SK-N-SH (cell line): Measurements from ENCODE around the gene KMT2B. TPM values are rescaled to one million over a fixed set of nuclear protein-coding genes. Genes with fewer than 3 reads are reported as not detected.

Source experiments
- CTCF ChIA-PET: fragments of 300-600, 350-600 bp; formaldehyde crosslinking; extraction: SDS; loops from one replicate; lab custom pipeline; 2021; lab: Yijun Ruan, JAX
- POLR2A ChIA-PET: fragments of 350-600 bp; sonication (Branson Sonifier 250); formaldehyde crosslinking; extraction: SDS; loops from one replicate; lab custom pipeline; 2020; ENCODE audit warnings: antibody characterized with exemption, inconsistent platforms; lab: Yijun Ruan, JAX
- DNase-seq: peaks from one replicate; pipeline ENCODE4 v3.0.0; 2012
- H2AFZ ChIP-seq: fragments of 200-600 bp; sonication (generic); 2 replicates; pipeline ENCODE4 v1.8.1; 2016; ENCODE audit warnings: antibody characterized with exemption, mild to moderate bottlenecking, low read depth
- H3F3A ChIP-seq: fragments of 200-600 bp; sonication (generic); replicated peaks from 2 replicates; pipeline ENCODE3; 2016; ENCODE audit warnings: antibody characterized with exemption, mild to moderate bottlenecking; ENCODE audit not compliant: insufficient read depth
- H3K27ac ChIP-seq, 2 experiments: fragments of 200-500 bp in 1 of 2; fragments of 200-600 bp in 1 of 2; sonication (Bioruptor generic) in 1 of 2; sonication (generic), shearing (Covaris generic) in 1 of 2; 2 replicates each; pipeline versions ENCODE4 v1.5.1 to v1.6.1; 2014 to 2016; ENCODE audit warnings: low read depth in 2 of 2, inconsistent platforms in 1 of 2, low read length in 1 of 2, mild to moderate bottlenecking in 1 of 2, mixed read lengths in 1 of 2
- H3K27me3 ChIP-seq: fragments of 200-600 bp; sonication (generic), shearing (Covaris generic); 2 replicates; pipeline ENCODE4 v1.6.1; 2016; ENCODE audit warnings: mixed run types; ENCODE audit not compliant: insufficient read depth
- H3K36me3 ChIP-seq, 2 experiments: fragments of 200-500 bp in 1 of 2; fragments of 200-600 bp in 1 of 2; sonication (Bioruptor generic) in 1 of 2; sonication (generic) in 1 of 2; replicated peaks in 1 of 2; 2 replicates each; pipeline versions ENCODE3 to v1.5.1; 2014 to 2016; ENCODE audit warnings: low read length in 1 of 2, mild to moderate bottlenecking in 1 of 2; ENCODE audit not compliant: insufficient read depth in 2 of 2, control insufficient read depth in 1 of 2
- H3K4me1 ChIP-seq, 2 experiments: fragments of 200-500 bp in 1 of 2; fragments of 200-600 bp in 1 of 2; sonication (Bioruptor generic) in 1 of 2; sonication (generic), shearing (Covaris generic) in 1 of 2; 2 replicates each; pipeline versions ENCODE4 v1.5.1 to v1.6.1; 2014 to 2016; ENCODE audit warnings: low read depth in 1 of 2, low read length in 1 of 2, mixed run types in 1 of 2; ENCODE audit not compliant: insufficient read depth in 2 of 2, control insufficient read depth in 1 of 2
- H3K4me2 ChIP-seq: fragments of 200-600 bp; sonication (generic), shearing (Covaris generic); 2 replicates; pipeline ENCODE4 v1.6.1; 2017; ENCODE audit warnings: mixed run types
- H3K4me3 ChIP-seq, 2 experiments: fragments of 200-500 bp in 1 of 2; fragments of 200-600 bp in 1 of 2; sonication (Bioruptor generic) in 1 of 2; sonication (generic), shearing (Covaris generic) in 1 of 2; 2 replicates each; pipeline versions ENCODE4 v1.5.1 to v1.8.1; 2014 to 2016; ENCODE audit warnings: low read depth in 2 of 2, inconsistent platforms in 1 of 2, low read length in 1 of 2, mild to moderate bottlenecking in 1 of 2, mixed read lengths in 1 of 2, moderate library complexity in 1 of 2
- H3K79me2 ChIP-seq: fragments of 200-600 bp; sonication (generic); 2 replicates; pipeline ENCODE4 v1.8.1; 2017; ENCODE audit warnings: mild to moderate bottlenecking; ENCODE audit not compliant: insufficient read depth
- H3K9ac ChIP-seq: fragments of 200-600 bp; sonication (generic); 2 replicates; pipeline ENCODE4 v1.6.1; 2017; ENCODE audit warnings: mixed run types
- H3K9me2 ChIP-seq: fragments of 200-600 bp; sonication (generic); 2 replicates; pipeline ENCODE4 v1.6.1; 2017; ENCODE audit warnings: mixed run types
- H3K9me3 ChIP-seq: fragments of 200-600 bp; sonication (generic); 2 replicates; pipeline ENCODE4 v1.6.1; 2017; ENCODE audit warnings: mixed run types, mild to moderate bottlenecking, moderate library complexity
- H4K20me1 ChIP-seq: fragments of 200-600 bp; sonication (generic); 2 replicates; pipeline ENCODE4 v1.6.1; 2017; ENCODE audit warnings: mild to moderate bottlenecking, mixed run types; ENCODE audit not compliant: insufficient read depth
- CTCF ChIP-seq: fragments of 200-600 bp; sonication (generic); IDR thresholded peaks from 2 replicates; pipeline ENCODE4 v1.6.1; 2017; ENCODE audit warnings: antibody characterized with exemption, mild to moderate bottlenecking, moderate library complexity
- FOXM1 ChIP-seq: IDR thresholded peaks from 2 replicates; pipeline ENCODE4 v1.4.0; 2012; ENCODE audit warnings: low read depth, mild to moderate bottlenecking
- GATA2 ChIP-seq: sonication (generic); formaldehyde crosslinking; IDR thresholded peaks from 2 replicates; pipeline ENCODE4 v1.5.0; 2020; ENCODE audit warnings: mild to moderate bottlenecking, missing genetic modification reagents
- IRF3 ChIP-seq: fragments of 150-350 bp; IDR thresholded peaks from 2 replicates; pipeline ENCODE4 v1.6.1; 2016; ENCODE audit warnings: mild to moderate bottlenecking, low read depth, low read length
- MXI1 ChIP-seq: IDR thresholded peaks from 2 replicates; pipeline ENCODE4 v1.6.1; 2012; ENCODE audit warnings: mild to moderate bottlenecking, low read depth, low read length, improper control_type of control experiment
- NRF1 ChIP-seq: IDR thresholded peaks from 2 replicates; pipeline ENCODE4 v1.6.1; 2012; ENCODE audit warnings: low read depth, mild to moderate bottlenecking, low read length
- POLR2AphosphoS5 ChIP-seq: IDR thresholded peaks from 2 replicates; pipeline ENCODE4 v1.6.1; 2012; ENCODE audit warnings: low read depth, low read length
- USF1 ChIP-seq: IDR thresholded peaks from 2 replicates; pipeline ENCODE4 v1.4.0; 2012; ENCODE audit warnings: low read depth, borderline replicate concordance
- WGBS: methylation state at CpG from one replicate; pipeline ENCODE4 v1.1.6; 2017; ENCODE audit warnings: low lambda C conversion rate; 5-methylcytosine and 5-hydroxymethylcytosine counted together
- polyA plus RNA-seq, 3 experiments: library from polyadenylated mRNA; depleted of rRNA; stranded (reverse); fragments of >200 nt; gene quantifications; 2 replicates each; pipeline ENCODE4 v1.2.3, GENCODE V29; 2012
- TF ChIP-seq, protein P1 (sequence below): fragments of 150-350 bp; IDR thresholded peaks from 2 replicates; pipeline ENCODE4 v1.6.1; 2017; ENCODE audit warnings: antibody characterized with exemption, low read length, low read depth, borderline replicate concordance
- TF ChIP-seq, protein P2 (sequence below): IDR thresholded peaks from 2 replicates; pipeline ENCODE4 v1.4.0; 2012; ENCODE audit warnings: low read depth
- TF ChIP-seq, protein P3 (sequence below): IDR thresholded peaks from 2 replicates; pipeline ENCODE4 v1.4.0; 2012; ENCODE audit warnings: low read depth, borderline replicate concordance

KMT2B gene
- polyA plus RNA-seq, 1 of the 3 experiments (the other 2 are of a cell fraction): 29.2 TPM

GRCh38 chr19:35718345-35719041, 690 bp downstream of the KMT2B start:
- POLR2A ChIA-PET: interaction anchor here (1.2 kb wide), 1 partner anchor 22 kb away, joined by 3 read pairs; no protein-coding TSS in a partner anchor
- CTCF ChIA-PET: interaction anchor here (1.0 to 1.9 kb wide), 5 partner anchors 19 to 163 kb away, joined by 3 to 4 read pairs (median 3); no protein-coding TSS in a partner anchor
- WGBS: 5% methylated on average over 33 of the region's 42 CpGs
- H3K27ac ChIP-seq: peak overlapping the region; percentile 58 to 82; a peak in 3 of 4 replicates
- peaks cover 6% of the 10 kb centered on the region for H3F3A ChIP-seq
- no peak overlapping the region for H2AFZ ChIP-seq
- peak; percentile 69 for DNase-seq
- H3K4me3 ChIP-seq: peak overlapping the region; percentile 86 to 88
- H4K20me1 ChIP-seq: peaks cover 28% of the 10 kb centered on the region
- TF ChIP-seq USF1 (no peak), MXI1 (peak; percentile 64), POLR2AphosphoS5 (no peak), CTCF (no peak), IRF3 (no peak), FOXM1 (no peak), GATA2 (CRISPR knock-in tag) (no peak), NRF1 (no peak)
- TF ChIP-seq, protein P1, sequence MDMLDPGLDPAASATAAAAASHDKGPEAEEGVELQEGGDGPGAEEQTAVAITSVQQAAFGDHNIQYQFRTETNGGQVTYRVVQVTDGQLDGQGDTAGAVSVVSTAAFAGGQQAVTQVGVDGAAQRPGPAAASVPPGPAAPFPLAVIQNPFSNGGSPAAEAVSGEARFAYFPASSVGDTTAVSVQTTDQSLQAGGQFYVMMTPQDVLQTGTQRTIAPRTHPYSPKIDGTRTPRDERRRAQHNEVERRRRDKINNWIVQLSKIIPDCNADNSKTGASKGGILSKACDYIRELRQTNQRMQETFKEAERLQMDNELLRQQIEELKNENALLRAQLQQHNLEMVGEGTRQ: no peak
- TF ChIP-seq, protein P2, sequence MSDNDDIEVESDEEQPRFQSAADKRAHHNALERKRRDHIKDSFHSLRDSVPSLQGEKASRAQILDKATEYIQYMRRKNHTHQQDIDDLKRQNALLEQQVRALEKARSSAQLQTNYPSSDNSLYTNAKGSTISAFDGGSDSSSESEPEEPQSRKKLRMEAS: peak; percentile 56
- TF ChIP-seq, protein P3, sequence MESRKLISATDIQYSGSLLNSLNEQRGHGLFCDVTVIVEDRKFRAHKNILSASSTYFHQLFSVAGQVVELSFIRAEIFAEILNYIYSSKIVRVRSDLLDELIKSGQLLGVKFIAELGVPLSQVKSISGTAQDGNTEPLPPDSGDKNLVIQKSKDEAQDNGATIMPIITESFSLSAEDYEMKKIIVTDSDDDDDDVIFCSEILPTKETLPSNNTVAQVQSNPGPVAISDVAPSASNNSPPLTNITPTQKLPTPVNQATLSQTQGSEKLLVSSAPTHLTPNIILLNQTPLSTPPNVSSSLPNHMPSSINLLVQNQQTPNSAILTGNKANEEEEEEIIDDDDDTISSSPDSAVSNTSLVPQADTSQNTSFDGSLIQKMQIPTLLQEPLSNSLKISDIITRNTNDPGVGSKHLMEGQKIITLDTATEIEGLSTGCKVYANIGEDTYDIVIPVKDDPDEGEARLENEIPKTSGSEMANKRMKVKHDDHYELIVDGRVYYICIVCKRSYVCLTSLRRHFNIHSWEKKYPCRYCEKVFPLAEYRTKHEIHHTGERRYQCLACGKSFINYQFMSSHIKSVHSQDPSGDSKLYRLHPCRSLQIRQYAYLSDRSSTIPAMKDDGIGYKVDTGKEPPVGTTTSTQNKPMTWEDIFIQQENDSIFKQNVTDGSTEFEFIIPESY: no peak
- no peaks in the 10 kb centered on the region for H3K9me2 ChIP-seq
- H3K9ac ChIP-seq: peak overlapping the region; percentile 69
- peaks cover 5 to 24% of the 10 kb centered on the region in 2 experiments; a peak in 3 of 4 replicates for H3K4me1 ChIP-seq
- H3K4me2 ChIP-seq: peak overlapping the region; percentile 97
- H3K36me3 ChIP-seq: peaks cover 6 to 32% of the 10 kb centered on the region in 2 experiments
- H3K9me3 ChIP-seq: no peaks in the 10 kb centered on the region
- no peaks in the 10 kb centered on the region for H3K27me3 ChIP-seq
- H3K79me2 ChIP-seq: peaks cover 28% of the 10 kb centered on the region
